ENCODE data around the gene PLXDC1. TPM values are rescaled to one million over a fixed set of nuclear protein-coding genes. Genes with fewer than 3 reads are reported as not detected.

PLXDC1 gene
- total and polyA plus RNA-seq, 2 experiments from 2014 or later: 0.28 to 0.91 TPM

DNA sequence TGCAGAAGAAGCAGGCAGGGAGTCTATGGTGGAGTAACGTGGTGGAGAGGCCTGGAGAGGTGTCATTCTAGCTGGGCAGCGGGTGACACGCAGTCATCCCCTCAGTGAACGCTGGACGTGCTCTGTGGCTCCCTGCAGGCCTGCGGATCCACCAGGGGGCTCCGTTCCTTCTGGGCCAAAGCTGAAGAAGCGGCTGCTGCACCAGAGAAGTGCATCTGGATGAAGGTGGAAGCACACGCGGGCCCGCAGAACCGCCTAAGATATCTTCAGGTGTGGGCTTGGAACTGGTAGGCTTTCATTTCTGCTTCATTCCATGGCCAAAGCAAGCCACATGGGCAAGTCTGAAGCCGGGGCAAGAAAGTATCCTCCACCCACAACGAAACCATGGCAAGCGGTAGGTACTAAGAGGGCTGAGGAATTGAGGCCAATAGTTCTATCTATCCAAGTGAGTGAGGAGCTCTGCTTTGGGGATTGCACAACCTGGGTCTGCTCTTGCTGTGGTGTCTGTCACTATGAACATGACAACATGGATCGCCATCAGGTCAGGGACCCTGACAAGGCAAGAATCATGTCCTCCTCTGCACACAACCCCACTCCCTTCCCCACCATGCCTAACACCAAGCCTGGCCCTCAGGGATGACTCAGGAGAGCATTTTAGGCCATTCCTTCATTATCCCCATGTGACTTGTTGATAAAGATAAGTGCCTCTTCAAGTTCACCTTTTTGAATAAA, 105.3 kb downstream of the PLXDC1 start:
- peak overlapping the region; percentile 89 for H3K27ac Mint-ChIP-seq
- H3K36me3 ChIP-seq (ENCODE audit: insufficient read depth): peaks cover 11% of the 10 kb centered on the region; the same call in 1 of the 2 replicates
- H3K4me1 ChIP-seq (ENCODE audit: insufficient read depth): no peaks in the 10 kb centered on the region
- H3K9me2 ChIP-seq (ENCODE audit: insufficient read depth): no peaks in the 10 kb centered on the region
- no peak overlapping the region for H3K4me3 Mint-ChIP-seq
- no peaks in the 10 kb centered on the region for H3K79me2 ChIP-seq (replicated peaks; ENCODE audit: insufficient read depth)
- H3K27ac ChIP-seq (ENCODE audit: low read depth): peak overlapping the region; percentile 21
- peaks cover 36% of the 10 kb centered on the region for H3K36me3 Mint-ChIP-seq (ENCODE audit: low read depth)
- peak; percentile 56 for DNase-seq (ENCODE audit: low spot score)
- no peak overlapping the region for H3K4me3 ChIP-seq
- ATAC-seq: peak; percentile 76
- H3K4me2 ChIP-seq: no peak overlapping the region
- no peaks in the 10 kb centered on the region for H3K27me3 ChIP-seq (ENCODE audit: insufficient read depth)
- H4K20me1 ChIP-seq (replicated peaks; ENCODE audit: insufficient read depth): no peaks in the 10 kb centered on the region
- no peaks in the 10 kb centered on the region for H3K4me1 Mint-ChIP-seq
- H3F3A ChIP-seq (replicated peaks; ENCODE audit: low read depth): no peaks in the 10 kb centered on the region
- peaks cover 48% of the 10 kb centered on the region for H3K9me3 Mint-ChIP-seq
- TF ChIP-seq, protein P1, sequence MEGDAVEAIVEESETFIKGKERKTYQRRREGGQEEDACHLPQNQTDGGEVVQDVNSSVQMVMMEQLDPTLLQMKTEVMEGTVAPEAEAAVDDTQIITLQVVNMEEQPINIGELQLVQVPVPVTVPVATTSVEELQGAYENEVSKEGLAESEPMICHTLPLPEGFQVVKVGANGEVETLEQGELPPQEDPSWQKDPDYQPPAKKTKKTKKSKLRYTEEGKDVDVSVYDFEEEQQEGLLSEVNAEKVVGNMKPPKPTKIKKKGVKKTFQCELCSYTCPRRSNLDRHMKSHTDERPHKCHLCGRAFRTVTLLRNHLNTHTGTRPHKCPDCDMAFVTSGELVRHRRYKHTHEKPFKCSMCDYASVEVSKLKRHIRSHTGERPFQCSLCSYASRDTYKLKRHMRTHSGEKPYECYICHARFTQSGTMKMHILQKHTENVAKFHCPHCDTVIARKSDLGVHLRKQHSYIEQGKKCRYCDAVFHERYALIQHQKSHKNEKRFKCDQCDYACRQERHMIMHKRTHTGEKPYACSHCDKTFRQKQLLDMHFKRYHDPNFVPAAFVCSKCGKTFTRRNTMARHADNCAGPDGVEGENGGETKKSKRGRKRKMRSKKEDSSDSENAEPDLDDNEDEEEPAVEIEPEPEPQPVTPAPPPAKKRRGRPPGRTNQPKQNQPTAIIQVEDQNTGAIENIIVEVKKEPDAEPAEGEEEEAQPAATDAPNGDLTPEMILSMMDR (conservative IDR thresholded peaks at IDR 0.05; ENCODE audit: low read depth in 2 of 2): peak; percentile 49 to 65
- no peak for TF ChIP-seq STAT1 (IDR thresholded peaks at IDR 0.05; ENCODE audit: unreplicated experiment)
- peak overlapping the region; percentile 63; the same call in 1 of the 2 replicates for H2AFZ ChIP-seq
- H3K27me3 Mint-ChIP-seq (ENCODE audit: insufficient read depth, low read depth, poor library complexity): peaks cover 2% of the 10 kb centered on the region

DNA sequence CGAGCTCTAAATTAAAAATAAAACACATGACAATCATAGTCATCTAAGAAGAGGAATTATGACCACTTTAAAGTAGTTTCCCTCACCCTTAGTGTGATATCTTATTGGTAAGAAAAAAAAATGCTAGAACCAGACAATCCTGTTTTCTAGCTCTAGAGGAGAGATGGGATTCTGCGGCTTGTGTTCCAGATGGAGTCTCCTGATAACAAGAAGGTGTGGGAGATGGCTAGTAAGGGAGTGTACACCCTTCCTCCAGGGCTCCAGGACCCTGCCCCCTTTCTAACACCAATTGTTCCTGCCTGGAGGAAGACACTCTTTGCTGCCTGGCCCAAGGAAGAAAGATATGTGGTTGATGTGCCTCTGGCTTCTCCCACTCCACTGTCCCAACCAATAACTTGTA, 115.4 kb downstream of the PLXDC1 start:
- Histone ChIP-seq H3F3A (replicated peaks; ENCODE audit: low read depth) (no peaks in the 10 kb centered on the region), H3K4me2 (no peak overlapping the region), H2AFZ (peak overlapping the region; percentile 2; the same call in 1 of the 2 replicates), H3K4me3 (no peak overlapping the region), H3K9me2 (ENCODE audit: insufficient read depth) (no peaks in the 10 kb centered on the region), H3K4me1 (ENCODE audit: insufficient read depth) (no peaks in the 10 kb centered on the region), H4K20me1 (replicated peaks; ENCODE audit: insufficient read depth) (no peaks in the 10 kb centered on the region), H3K79me2 (replicated peaks; ENCODE audit: insufficient read depth) (no peaks in the 10 kb centered on the region), H3K36me3 (ENCODE audit: insufficient read depth) (no peaks in the 10 kb centered on the region), H3K27ac (ENCODE audit: low read depth) (no peak overlapping the region), H3K27me3 (ENCODE audit: insufficient read depth) (no peaks in the 10 kb centered on the region)
- H3K4me1 Mint-ChIP-seq: no peaks in the 10 kb centered on the region
- H3K36me3 Mint-ChIP-seq (ENCODE audit: low read depth): no peaks in the 10 kb centered on the region
- H3K27ac Mint-ChIP-seq: no peak overlapping the region
- no peak for DNase-seq (ENCODE audit: low spot score)
- H3K27me3 Mint-ChIP-seq (ENCODE audit: insufficient read depth, low read depth, poor library complexity): peaks cover 6% of the 10 kb centered on the region
- peaks cover 7% of the 10 kb centered on the region; the same call in 1 of the 3 replicates for H3K9me3 Mint-ChIP-seq
- H3K4me3 Mint-ChIP-seq: no peak overlapping the region
- no peak for ATAC-seq
- TF ChIP-seq, protein P1 (conservative IDR thresholded peaks at IDR 0.05; ENCODE audit: low read depth in 2 of 2): no peak
- TF ChIP-seq, protein P2, sequence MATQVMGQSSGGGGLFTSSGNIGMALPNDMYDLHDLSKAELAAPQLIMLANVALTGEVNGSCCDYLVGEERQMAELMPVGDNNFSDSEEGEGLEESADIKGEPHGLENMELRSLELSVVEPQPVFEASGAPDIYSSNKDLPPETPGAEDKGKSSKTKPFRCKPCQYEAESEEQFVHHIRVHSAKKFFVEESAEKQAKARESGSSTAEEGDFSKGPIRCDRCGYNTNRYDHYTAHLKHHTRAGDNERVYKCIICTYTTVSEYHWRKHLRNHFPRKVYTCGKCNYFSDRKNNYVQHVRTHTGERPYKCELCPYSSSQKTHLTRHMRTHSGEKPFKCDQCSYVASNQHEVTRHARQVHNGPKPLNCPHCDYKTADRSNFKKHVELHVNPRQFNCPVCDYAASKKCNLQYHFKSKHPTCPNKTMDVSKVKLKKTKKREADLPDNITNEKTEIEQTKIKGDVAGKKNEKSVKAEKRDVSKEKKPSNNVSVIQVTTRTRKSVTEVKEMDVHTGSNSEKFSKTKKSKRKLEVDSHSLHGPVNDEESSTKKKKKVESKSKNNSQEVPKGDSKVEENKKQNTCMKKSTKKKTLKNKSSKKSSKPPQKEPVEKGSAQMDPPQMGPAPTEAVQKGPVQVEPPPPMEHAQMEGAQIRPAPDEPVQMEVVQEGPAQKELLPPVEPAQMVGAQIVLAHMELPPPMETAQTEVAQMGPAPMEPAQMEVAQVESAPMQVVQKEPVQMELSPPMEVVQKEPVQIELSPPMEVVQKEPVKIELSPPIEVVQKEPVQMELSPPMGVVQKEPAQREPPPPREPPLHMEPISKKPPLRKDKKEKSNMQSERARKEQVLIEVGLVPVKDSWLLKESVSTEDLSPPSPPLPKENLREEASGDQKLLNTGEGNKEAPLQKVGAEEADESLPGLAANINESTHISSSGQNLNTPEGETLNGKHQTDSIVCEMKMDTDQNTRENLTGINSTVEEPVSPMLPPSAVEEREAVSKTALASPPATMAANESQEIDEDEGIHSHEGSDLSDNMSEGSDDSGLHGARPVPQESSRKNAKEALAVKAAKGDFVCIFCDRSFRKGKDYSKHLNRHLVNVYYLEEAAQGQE (IDR thresholded peaks at IDR 0.05; ENCODE audit: unreplicated experiment): no peak
- no peak for TF ChIP-seq STAT1 (IDR thresholded peaks at IDR 0.05; ENCODE audit: unreplicated experiment)
- no peak for TF ChIP-seq ZNF114 (CRISPR knock-in tag; IDR thresholded peaks at IDR 0.05)
- TF ChIP-seq POLR2AphosphoS5 (IDR thresholded peaks at IDR 0.05; ENCODE audit: low read depth): no peak
- no peak for TF ChIP-seq JUNB (IDR thresholded peaks at IDR 0.05; ENCODE audit: unreplicated experiment)
- no peak for TF ChIP-seq ZNF331 (CRISPR knock-in tag; IDR thresholded peaks at IDR 0.05; ENCODE audit: low read depth)
- no peak for TF ChIP-seq EZH2 (IDR thresholded peaks at IDR 0.05; ENCODE audit: low read depth, unreplicated experiment)
- no peak for TF ChIP-seq NANOG (IDR thresholded peaks at IDR 0.05; ENCODE audit: borderline replicate concordance)
- no peak for TF ChIP-seq CREB1 (CRISPR knock-in tag; IDR thresholded peaks at IDR 0.05; ENCODE audit: low read depth)
